ENCODE data around the gene EFCAB11. TPM values are rescaled to one million over a fixed set of nuclear protein-coding genes. Genes with fewer than 3 reads are reported as not detected.

EFCAB11 gene
- total RNA-seq, 1 donor from 2014 or later, result 7.5 TPM

DNA sequence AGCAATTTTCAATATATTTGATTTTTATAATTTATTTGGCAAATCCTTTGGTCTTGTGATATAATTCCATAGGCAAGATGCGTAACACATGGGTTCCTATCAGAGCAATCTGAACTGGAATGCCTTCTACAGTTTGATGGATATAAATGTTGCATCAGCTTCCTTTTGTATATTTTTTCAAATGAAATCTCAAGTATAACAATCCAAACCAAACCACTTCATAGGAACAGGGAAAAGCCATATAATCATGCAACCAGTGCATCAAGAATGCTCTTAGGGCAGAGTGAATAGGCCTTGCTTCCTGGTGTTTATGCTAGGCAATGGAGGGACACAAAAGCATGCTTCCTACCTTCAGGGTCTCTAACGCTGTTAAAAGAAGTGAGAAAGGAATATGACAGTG, 34.5 kb downstream of the EFCAB11 start:
- Histone ChIP-seq H3K4me2 (ENCODE audit: low read length) (no peak overlapping the region), H2AFZ (ENCODE audit: low read depth, low read length) (no peak overlapping the region), H3K27ac (ENCODE audit: low read depth, low read length) (no peak overlapping the region), H3K4me1 (ENCODE audit: insufficient read depth, low read length) (peaks cover 23% of the 10 kb centered on the region), H3K9ac (ENCODE audit: low read length) (no peak overlapping the region), H3K27me3 (ENCODE audit: insufficient read depth, low read length) (no peaks in the 10 kb centered on the region), H4K20me1 (ENCODE audit: insufficient read depth, low read length) (no peaks in the 10 kb centered on the region), H3K9me3 (ENCODE audit: insufficient read depth, low read depth, low read length) (no peaks in the 10 kb centered on the region), H3K79me2 (ENCODE audit: insufficient read depth, low read length) (no peaks in the 10 kb centered on the region), H3K4me3 (ENCODE audit: insufficient read depth, low read depth, low read length) (no peak overlapping the region), H3K36me3 (ENCODE audit: insufficient read depth, low read length) (peaks cover 3% of the 10 kb centered on the region)
- Mint-ChIP-seq H3K9me3 (ENCODE audit: unreplicated experiment) (no peaks in the 10 kb centered on the region), H3K4me1 (ENCODE audit: low read depth, unreplicated experiment) (peaks cover 10% of the 10 kb centered on the region), H3K27me3 (ENCODE audit: low read depth, unreplicated experiment) (no peaks in the 10 kb centered on the region), H3K36me3 (ENCODE audit: low read depth, unreplicated experiment) (no peaks in the 10 kb centered on the region), H3K4me3 (ENCODE audit: unreplicated experiment) (no peak overlapping the region), H3K27ac (ENCODE audit: unreplicated experiment) (no peak overlapping the region)
- no peak for FAIRE-seq
- peak; percentile 27 for DNase-seq (ENCODE audit: low read depth)
- TF ChIP-seq EZH2 (IDR thresholded peaks at IDR 0.05; ENCODE audit: insufficient read depth, low read length), result no peak
- TF ChIP-seq, protein P1, sequence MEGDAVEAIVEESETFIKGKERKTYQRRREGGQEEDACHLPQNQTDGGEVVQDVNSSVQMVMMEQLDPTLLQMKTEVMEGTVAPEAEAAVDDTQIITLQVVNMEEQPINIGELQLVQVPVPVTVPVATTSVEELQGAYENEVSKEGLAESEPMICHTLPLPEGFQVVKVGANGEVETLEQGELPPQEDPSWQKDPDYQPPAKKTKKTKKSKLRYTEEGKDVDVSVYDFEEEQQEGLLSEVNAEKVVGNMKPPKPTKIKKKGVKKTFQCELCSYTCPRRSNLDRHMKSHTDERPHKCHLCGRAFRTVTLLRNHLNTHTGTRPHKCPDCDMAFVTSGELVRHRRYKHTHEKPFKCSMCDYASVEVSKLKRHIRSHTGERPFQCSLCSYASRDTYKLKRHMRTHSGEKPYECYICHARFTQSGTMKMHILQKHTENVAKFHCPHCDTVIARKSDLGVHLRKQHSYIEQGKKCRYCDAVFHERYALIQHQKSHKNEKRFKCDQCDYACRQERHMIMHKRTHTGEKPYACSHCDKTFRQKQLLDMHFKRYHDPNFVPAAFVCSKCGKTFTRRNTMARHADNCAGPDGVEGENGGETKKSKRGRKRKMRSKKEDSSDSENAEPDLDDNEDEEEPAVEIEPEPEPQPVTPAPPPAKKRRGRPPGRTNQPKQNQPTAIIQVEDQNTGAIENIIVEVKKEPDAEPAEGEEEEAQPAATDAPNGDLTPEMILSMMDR (IDR thresholded peaks at IDR 0.05; ENCODE audit: insufficient read depth, low read depth, low read length), result no peak

DNA sequence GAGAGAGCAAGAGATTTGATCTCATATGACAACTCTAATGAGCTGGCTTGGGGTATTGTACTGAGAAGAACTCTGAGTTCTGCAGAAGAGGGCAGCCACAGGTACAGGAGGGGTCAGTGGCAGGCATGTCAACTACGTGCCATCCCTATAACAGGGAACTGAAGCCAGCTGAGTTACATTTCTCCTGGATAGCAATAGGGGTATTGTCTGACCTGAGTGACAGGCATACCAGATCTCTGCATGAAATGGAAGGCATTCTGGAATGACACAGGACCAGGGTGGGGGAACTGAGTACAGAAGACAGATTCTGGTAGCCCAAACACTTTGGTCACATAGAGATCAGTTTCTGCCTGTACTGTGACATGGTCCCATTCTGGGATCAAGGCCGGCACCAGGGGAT, 35.8 kb downstream of the EFCAB11 start:
- TF ChIP-seq EZH2 (IDR thresholded peaks at IDR 0.05; ENCODE audit: insufficient read depth, low read length), result no peak
- TF ChIP-seq, protein P1 (IDR thresholded peaks at IDR 0.05; ENCODE audit: insufficient read depth, low read depth, low read length), result no peak
- no peak for FAIRE-seq
- no peaks in the 10 kb centered on the region for H3K9me3 ChIP-seq (ENCODE audit: insufficient read depth, low read depth, low read length)
- peak overlapping the region; percentile 49 for H3K27ac Mint-ChIP-seq (ENCODE audit: unreplicated experiment)
- DNase-seq (ENCODE audit: low read depth), result no peak
- H3K4me3 ChIP-seq (ENCODE audit: insufficient read depth, low read depth, low read length), result no peak overlapping the region
- no peak overlapping the region for H3K9ac ChIP-seq (ENCODE audit: low read length)
- no peaks in the 10 kb centered on the region for H3K36me3 ChIP-seq (ENCODE audit: insufficient read depth, low read length)
- no peaks in the 10 kb centered on the region for H3K9me3 Mint-ChIP-seq (ENCODE audit: unreplicated experiment)
- H3K27me3 Mint-ChIP-seq (ENCODE audit: low read depth, unreplicated experiment), result no peaks in the 10 kb centered on the region
- H3K4me3 Mint-ChIP-seq (ENCODE audit: unreplicated experiment), result no peak overlapping the region
- H3K4me1 Mint-ChIP-seq (ENCODE audit: low read depth, unreplicated experiment), result peaks cover 10% of the 10 kb centered on the region
- H4K20me1 ChIP-seq (ENCODE audit: insufficient read depth, low read length), result no peaks in the 10 kb centered on the region
- H3K4me1 ChIP-seq (ENCODE audit: insufficient read depth, low read length), result peaks cover 23% of the 10 kb centered on the region
- no peaks in the 10 kb centered on the region for H3K36me3 Mint-ChIP-seq (ENCODE audit: low read depth, unreplicated experiment)
- no peaks in the 10 kb centered on the region for H3K27me3 ChIP-seq (ENCODE audit: insufficient read depth, low read length)
- H3K27ac ChIP-seq (ENCODE audit: low read depth, low read length), result no peak overlapping the region
- no peaks in the 10 kb centered on the region for H3K79me2 ChIP-seq (ENCODE audit: insufficient read depth, low read length)
- no peak overlapping the region for H3K4me2 ChIP-seq (ENCODE audit: low read length)
- no peak overlapping the region for H2AFZ ChIP-seq (ENCODE audit: low read depth, low read length)

DNA sequence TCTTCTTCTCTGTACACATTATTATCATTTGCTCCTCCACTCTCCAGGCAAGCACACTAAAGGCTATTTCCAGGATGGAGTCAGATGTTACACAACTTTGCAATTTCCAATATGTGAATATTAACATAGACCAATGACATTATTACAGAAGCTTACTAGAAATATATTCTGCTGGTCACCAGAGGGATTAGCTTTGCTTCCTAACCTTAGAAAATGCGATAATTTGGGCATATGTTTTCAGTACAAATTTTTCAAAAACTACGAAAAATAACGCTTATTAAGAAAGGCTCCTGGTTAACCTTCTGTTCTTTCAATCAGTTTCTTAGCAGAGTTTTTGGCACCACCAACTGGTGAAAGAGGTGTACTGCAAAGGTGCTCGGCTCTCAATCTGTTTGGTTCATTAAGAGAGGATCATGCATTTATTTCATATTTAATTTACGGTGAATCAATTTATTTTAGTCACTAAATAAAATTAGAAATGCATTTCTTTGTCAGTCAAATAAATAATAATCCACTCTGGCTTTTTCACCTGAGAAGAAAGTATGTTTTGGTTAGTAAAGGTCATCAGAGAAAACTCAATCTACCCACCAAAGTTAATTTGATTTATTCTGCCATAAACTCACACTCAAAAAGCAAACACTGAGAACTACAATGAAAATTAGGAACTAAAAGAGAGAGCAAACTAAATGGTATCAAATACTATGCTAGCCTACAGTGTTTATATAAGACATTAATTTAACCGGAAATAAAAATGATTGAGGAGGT, 39.2 kb downstream of the EFCAB11 start:
- Histone ChIP-seq H3K9ac (ENCODE audit: low read length) (peak overlapping the region; percentile 65), H3K9me3 (ENCODE audit: insufficient read depth, low read depth, low read length) (no peaks in the 10 kb centered on the region), H4K20me1 (ENCODE audit: insufficient read depth, low read length) (no peaks in the 10 kb centered on the region), H3K36me3 (ENCODE audit: insufficient read depth, low read length) (no peaks in the 10 kb centered on the region), H3K27me3 (ENCODE audit: insufficient read depth, low read length) (no peaks in the 10 kb centered on the region), H3K27ac (ENCODE audit: low read depth, low read length) (peak overlapping the region; percentile 77), H3K4me3 (ENCODE audit: insufficient read depth, low read depth, low read length) (no peak overlapping the region), H2AFZ (ENCODE audit: low read depth, low read length) (no peak overlapping the region), H3K79me2 (ENCODE audit: insufficient read depth, low read length) (no peaks in the 10 kb centered on the region), H3K4me2 (ENCODE audit: low read length) (peak overlapping the region; percentile 21), H3K4me1 (ENCODE audit: insufficient read depth, low read length) (peaks cover 30% of the 10 kb centered on the region)
- FAIRE-seq, result peak; percentile 64
- no peaks in the 10 kb centered on the region for H3K9me3 Mint-ChIP-seq (ENCODE audit: unreplicated experiment)
- DNase-seq (ENCODE audit: low read depth), result peak; percentile 37
- H3K4me3 Mint-ChIP-seq (ENCODE audit: unreplicated experiment), result no peak overlapping the region
- TF ChIP-seq, protein P1 (IDR thresholded peaks at IDR 0.05; ENCODE audit: insufficient read depth, low read depth, low read length), result peak; percentile 99
- TF ChIP-seq EZH2 (IDR thresholded peaks at IDR 0.05; ENCODE audit: insufficient read depth, low read length), result no peak
- no peaks in the 10 kb centered on the region for H3K36me3 Mint-ChIP-seq (ENCODE audit: low read depth, unreplicated experiment)
- no peaks in the 10 kb centered on the region for H3K27me3 Mint-ChIP-seq (ENCODE audit: low read depth, unreplicated experiment)
- H3K4me1 Mint-ChIP-seq (ENCODE audit: low read depth, unreplicated experiment), result peaks cover 26% of the 10 kb centered on the region
- H3K27ac Mint-ChIP-seq (ENCODE audit: unreplicated experiment), result no peak overlapping the region
